Measurements from ENCODE around the gene NOC3L.

NOC3L gene

GRCh38 chr10:94303929-94304328 lies 58.8 kb downstream of the NOC3L start:
- DNase-seq (ENCODE audit: low read depth in 2 of 2), result no peak

GRCh38 chr10:94300042-94300441 lies 62.7 kb downstream of the NOC3L start:
- DNase-seq (ENCODE audit: low read depth in 2 of 2), result no peak

GRCh38 chr10:94299417-94299816 lies 63.3 kb downstream of the NOC3L start:
- DNase-seq (ENCODE audit: low read depth in 2 of 2), result no peak

- no peak for DNase-seq (ENCODE audit: low read depth in 2 of 2)
Observed at GRCh38 chr10:94294168-94294567, 68.6 kb downstream of the NOC3L start.

- DNase-seq (ENCODE audit: low read depth in 2 of 2), result no peak
Observed at GRCh38 chr10:94293354-94293753, 69.4 kb downstream of the NOC3L start.

- no peak for DNase-seq (ENCODE audit: low read depth in 2 of 2)
Observed at GRCh38 chr10:94292434-94293090, 70.2 kb downstream of the NOC3L start.

GRCh38 chr10:94288361-94289101 lies 74.2 kb downstream of the NOC3L start:
- no peak for DNase-seq (ENCODE audit: low read depth in 2 of 2)

GRCh38 chr10:94287336-94287735 lies 75.4 kb downstream of the NOC3L start:
- no peak for DNase-seq (ENCODE audit: low read depth in 2 of 2)

GRCh38 chr10:94286901-94287300 lies 75.8 kb downstream of the NOC3L start:
- DNase-seq (ENCODE audit: low read depth in 2 of 2), result no peak

- DNase-seq (ENCODE audit: low read depth in 2 of 2), result no peak
Observed at GRCh38 chr10:94285271-94285670, 77.5 kb downstream of the NOC3L start.

Measured in stimulated activated CD4-positive, alpha-beta T cell treated with anti-CD3 and anti-CD28 coated beads, Interleukin-12 subunit alpha, Interleukin-12 subunit beta, amount 100 ng/mL, for 24 hours (primary cell).